ENCODE data around the gene TP53INP2.
"Not testable (repeated sequence)": the region's sequence is repeated elsewhere in the genome, so short reads cannot be mapped to it uniquely, and the experiment has no call there.

TP53INP2 gene

GRCh38 chr20:34705397-34706301, 1.5 kb downstream of the TP53INP2 start:
- peak; percentile 61 for DNase-seq (ENCODE audit: low spot score)

GRCh38 chr20:34706302-34706875, 2.2 kb downstream of the TP53INP2 start:
- no peak for DNase-seq (ENCODE audit: low spot score)

- no peak for DNase-seq (ENCODE audit: low spot score)
Measured at GRCh38 chr20:34706912-34707784, 3.0 kb downstream of the TP53INP2 start.

- DNase-seq (ENCODE audit: low spot score), result peak; percentile 64
Measured at GRCh38 chr20:34708621-34709043, 4.5 kb downstream of the TP53INP2 start.

- DNase-seq (ENCODE audit: low spot score), result peak; percentile 79
Measured at GRCh38 chr20:34709044-34709830, 5.1 kb downstream of the TP53INP2 start.

- peak; percentile 59 for DNase-seq (ENCODE audit: low spot score)
Measured at GRCh38 chr20:34709831-34710567, 5.9 kb downstream of the TP53INP2 start.

GRCh38 chr20:34710568-34710839, 6.4 kb downstream of the TP53INP2 start:
- no peak for DNase-seq (ENCODE audit: low spot score)

- no peak for DNase-seq (ENCODE audit: low spot score)
Measured at GRCh38 chr20:34710861-34711574, 6.9 kb downstream of the TP53INP2 start.

GRCh38 chr20:34711813-34712430, 7.8 kb downstream of the TP53INP2 start:
- DNase-seq (ENCODE audit: low spot score), result no peak

GRCh38 chr20:34712525-34713192, 8.5 kb downstream of the TP53INP2 start:
- no peak for DNase-seq (ENCODE audit: low spot score)

- peak; percentile 92 for DNase-seq (ENCODE audit: low spot score)
Measured at GRCh38 chr20:34713194-34713943, 9.2 kb downstream of the TP53INP2 start.

- DNase-seq (ENCODE audit: low spot score), result not testable (repeated sequence)
Measured at GRCh38 chr20:34713944-34714515, 9.9 kb downstream of the TP53INP2 start.

GRCh38 chr20:34715384-34715783, 11.2 kb downstream of the TP53INP2 start:
- DNase-seq (ENCODE audit: low spot score), result no peak

- DNase-seq (ENCODE audit: low spot score), result no peak
Measured at GRCh38 chr20:34716921-34717229, 12.7 kb downstream of the TP53INP2 start.

- DNase-seq (ENCODE audit: low spot score), result no peak
Measured at GRCh38 chr20:34717230-34718095, 13.3 kb downstream of the TP53INP2 start.

GRCh38 chr20:34719242-34720017, 15.3 kb downstream of the TP53INP2 start:
- not testable (repeated sequence) for DNase-seq (ENCODE audit: low spot score)

- no peak for DNase-seq (ENCODE audit: low spot score)
Measured at GRCh38 chr20:34720266-34720665, 16.1 kb downstream of the TP53INP2 start.

Measured in hepatic stellate cell (primary cell).